Uterus (tissue), 4 donors: Measurements from ENCODE around the gene DMAP1. TPM values are rescaled to one million over a fixed set of nuclear protein-coding genes. Genes with fewer than 3 reads are reported as not detected.

ENCODE experiments used
- DNase-seq, 2 donors: peaks; one replicate each; pipeline ENCODE4 v3.0.0-alpha.2; 2019 to 2020
- H3K27ac ChIP-seq, 2 donors: fragments of 200-600 bp; sonication (generic); 1 replicate in 1 of 2; 2 replicates in 1 of 2; pipeline ENCODE4 v1.5.1; 2016 to 2018
- H3K27me3 ChIP-seq, 2 donors: fragments of 200-600 bp; sonication (generic); one replicate each; pipeline ENCODE4 v1.5.1; 2018 to 2019; ENCODE audit warnings: control low read depth in 1 of 2
- H3K36me3 ChIP-seq, 2 donors: fragments of 200-600 bp; sonication (generic); one replicate each; pipeline ENCODE4 v1.5.1; 2019; ENCODE audit warnings: control low read depth in 1 of 2
- H3K4me1 ChIP-seq, 2 donors: fragments of 200-600 bp; sonication (generic); one replicate each; pipeline ENCODE4 v1.5.1; 2018 to 2019; ENCODE audit warnings: control low read depth in 1 of 2
- H3K4me3 ChIP-seq, 2 donors: fragments of 200-600 bp; sonication (generic); 1 replicate in 1 of 2; 2 replicates in 1 of 2; pipeline ENCODE4 v1.5.1; 2018 to 2019; ENCODE audit warnings: mild to moderate bottlenecking in 1 of 2
- H3K9me3 ChIP-seq, 2 donors: fragments of 200-600 bp; sonication (generic); one replicate each; pipeline ENCODE4 v1.5.1; 2019; ENCODE audit warnings: control low read depth in 1 of 2
- CTCF ChIP-seq, 4 experiments: fragments of 200-600 bp in 2 of 4; fragments of 450-650 bp in 2 of 4; sonication (generic) in 2 of 4; IDR thresholded peaks; one replicate each; pipeline ENCODE4 v1.5.1; 2016 to 2019; ENCODE audit warnings: antibody characterized with exemption in 4 of 4, mild to moderate bottlenecking in 2 of 4, moderate library complexity in 1 of 4
- POLR2A ChIP-seq, 2 donors: fragments of 450-650 bp; IDR thresholded peaks; one replicate each; pipeline ENCODE4 v1.6.1; 2016; ENCODE audit warnings: antibody characterized with exemption in 2 of 2, mild to moderate bottlenecking in 1 of 2, moderate library complexity in 1 of 2
- intact Hi-C: fragments of 100-400 bp; cut with DNase I; formaldehyde crosslinking; loops from one replicate; pipeline ENCODE4 v1.15.1; 2023; ENCODE audit warnings: low total_unique reads
- small RNA-seq: library from RNA; depleted of rRNA; stranded (forward); fragments of <200 nt; gene quantifications from one replicate; pipeline ENCODE3, GENCODE V24; 2016
- total RNA-seq, 4 donors: library from RNA; depleted of rRNA in 3 of 4; stranded (reverse); fragments of >200 nt in 3 of 4; gene quantifications; one replicate each; pipeline versions ENCODE4 v1.1.0 to v1.2.4, GENCODE V29; 2014 to 2023
- donor health status: DM: yes; HTN: yes; CAD: no.

DMAP1 gene
- total RNA-seq, 4 donors from 2014 or later, result 11.0 to 46.0 (median 25.3) TPM

DNA sequence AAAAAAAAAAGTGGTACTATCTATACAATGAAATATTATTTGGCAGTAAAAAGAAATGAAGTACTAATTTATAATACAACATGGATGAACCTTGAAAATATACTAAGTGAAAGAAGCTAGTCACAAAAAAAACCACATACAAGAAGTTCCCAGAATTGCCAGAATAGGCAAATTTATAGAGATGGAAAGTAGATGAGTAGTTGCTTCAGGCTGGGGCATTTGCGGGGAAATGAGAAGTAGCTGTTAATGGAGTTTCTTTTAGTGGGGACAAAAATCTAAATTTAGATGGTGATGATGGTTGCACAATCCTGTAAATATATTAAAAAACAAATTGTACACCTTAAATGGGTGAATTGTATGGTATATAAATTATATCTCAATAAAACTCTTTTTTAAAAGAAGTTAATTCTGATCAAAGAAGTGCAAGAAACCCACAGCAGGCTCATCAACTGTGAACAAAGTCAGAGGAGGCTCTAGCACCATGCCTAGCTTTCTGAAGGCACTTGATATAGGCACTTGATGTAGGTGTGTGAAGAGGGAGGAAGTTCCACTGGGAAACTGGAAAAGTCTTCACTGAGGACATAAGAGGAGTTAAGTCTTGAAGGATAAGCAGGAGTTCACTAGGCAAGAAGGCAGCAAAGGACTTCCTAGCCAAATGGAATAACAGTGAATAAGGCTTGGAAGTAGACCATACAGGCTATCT, 52.5 kb downstream of the DMAP1 start:
- DNase-seq, result no peak
- H3K36me3 ChIP-seq, result no peaks in the 10 kb centered on the region
- no peaks in the 10 kb centered on the region for H3K4me1 ChIP-seq
- no peak overlapping the region for H3K4me3 ChIP-seq
- intact Hi-C loops, result no loop called here
- H3K27ac ChIP-seq, result no peak overlapping the region
- no peaks in the 10 kb centered on the region for H3K9me3 ChIP-seq
- TF ChIP-seq CTCF (IDR thresholded peaks at IDR 0.05) (no peak), POLR2A (IDR thresholded peaks at IDR 0.05) (no peak)
- no peaks in the 10 kb centered on the region for H3K27me3 ChIP-seq

- no peaks in the 10 kb centered on the region for H3K27me3 ChIP-seq
- H3K4me1 ChIP-seq, result no peaks in the 10 kb centered on the region
- no peaks in the 10 kb centered on the region for H3K36me3 ChIP-seq
- H3K4me3 ChIP-seq, result no peak overlapping the region
- intact Hi-C loops, result no loop called here
- no peak for DNase-seq
- no peak overlapping the region for H3K27ac ChIP-seq
- TF ChIP-seq CTCF (IDR thresholded peaks at IDR 0.05) (no peak), POLR2A (IDR thresholded peaks at IDR 0.05) (no peak)
- H3K9me3 ChIP-seq, result no peaks in the 10 kb centered on the region
Measured at GRCh38 chr1:44266400-44267344, 53.4 kb downstream of the DMAP1 start.

DNA sequence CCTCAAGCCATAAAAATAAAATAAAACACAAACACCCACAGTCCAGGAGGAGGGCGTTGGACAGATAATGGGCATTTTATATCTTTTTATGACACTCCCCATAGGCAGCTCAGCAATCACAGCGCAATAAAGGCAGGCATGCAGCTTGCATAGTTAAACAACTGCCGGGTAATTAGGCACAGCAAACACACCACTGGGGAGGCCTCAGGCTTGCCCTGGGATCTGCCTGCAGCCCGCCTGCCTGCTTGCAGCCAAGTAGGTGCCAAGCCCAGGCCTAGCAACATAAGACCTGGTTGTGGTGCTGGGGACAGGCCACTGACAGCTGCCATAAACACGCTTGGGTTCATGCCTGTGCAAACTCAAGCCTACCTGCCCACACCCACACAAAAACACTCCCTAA, 54.2 kb downstream of the DMAP1 start:
- no peak overlapping the region for H3K27ac ChIP-seq
- TF ChIP-seq CTCF (IDR thresholded peaks at IDR 0.05), result no peak
- no peak for TF ChIP-seq POLR2A (IDR thresholded peaks at IDR 0.05)
- H3K27me3 ChIP-seq, result no peaks in the 10 kb centered on the region
- intact Hi-C loops, result no loop called here
- no peak overlapping the region for H3K4me3 ChIP-seq
- H3K9me3 ChIP-seq, result no peaks in the 10 kb centered on the region
- no peak for DNase-seq
- no peaks in the 10 kb centered on the region for H3K4me1 ChIP-seq
- no peaks in the 10 kb centered on the region for H3K36me3 ChIP-seq

DNA sequence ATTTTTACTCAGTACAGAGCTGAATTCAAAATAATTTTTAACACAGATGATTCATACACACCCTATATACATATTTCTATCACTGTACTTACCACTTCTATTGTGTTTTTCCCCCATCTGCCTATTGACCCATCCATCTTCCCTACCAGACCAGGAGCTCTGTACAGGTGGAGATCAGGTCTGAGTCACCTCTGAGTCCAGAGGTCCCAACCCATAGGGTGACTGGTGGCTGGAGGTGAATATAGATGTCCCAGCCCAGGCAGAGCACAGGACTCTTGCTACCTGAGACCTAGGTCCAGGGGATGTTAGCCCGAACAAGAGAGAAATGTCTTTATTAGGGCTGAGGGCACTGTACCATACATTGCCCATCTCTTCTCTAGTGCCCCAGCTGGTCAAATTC, 54.8 kb downstream of the DMAP1 start:
- Histone ChIP-seq H3K27ac (no peak overlapping the region), H3K27me3 (no peaks in the 10 kb centered on the region), H3K4me1 (no peaks in the 10 kb centered on the region), H3K9me3 (no peaks in the 10 kb centered on the region), H3K4me3 (no peak overlapping the region), H3K36me3 (no peaks in the 10 kb centered on the region)
- TF ChIP-seq CTCF (IDR thresholded peaks at IDR 0.05) (no peak), POLR2A (IDR thresholded peaks at IDR 0.05) (no peak)
- intact Hi-C loops, result no loop called here
- DNase-seq, result no peak

Small RNA genes lying within 50 kb of the gene (small RNA-seq; reads per million reads assigned to genes)
- gene AL035417.1, result not detected

Other genes starting within 250 kb of the DMAP1 start
- gene DPH2, start 243.5 kb upstream of the DMAP1 start, total RNA-seq, result 10 to 100 TPM in 2 of 4 donors, 1 to 10 TPM in 2; 5.1 to 18.5 (median 12.3) TPM
- gene ATP6V0B, start 238.5 kb upstream of the DMAP1 start, total RNA-seq, result 100 to 1,000 TPM in 1 of 4 donors, 10 to 100 TPM in 3; 49.6 to 183 (median 65.4) TPM
- 10 to 100 TPM in 2 of 4 donors, 1 to 10 TPM in 2; 2.3 to 45.8 (median 18.5) TPM for gene B4GALT2, start 234.3 kb upstream of the DMAP1 start, total RNA-seq
- gene CCDC24, start 221.9 kb upstream of the DMAP1 start, total RNA-seq, result 10 to 100 TPM in 1 of 4 donors, 1 to 10 TPM in 2, not detected in 1; 3.1 to 10.6 (median 7.0) TPM
- 10 to 100 TPM in 2 of 4 donors, 1 to 10 TPM in 2; 4.6 to 30.9 (median 17.4) TPM for gene SLC6A9, start 182.0 kb upstream of the DMAP1 start, total RNA-seq
- gene KLF17, start 94.7 kb upstream of the DMAP1 start, total RNA-seq, result 1 to 10 TPM in 1 of 4 donors, under 1 TPM in 2, not detected in 1; 0.26 to 1.9 (median 0.58) TPM
- gene KLF18, start 71.8 kb upstream of the DMAP1 start, total RNA-seq, result not detected
- gene ERI3, start 141.8 kb downstream of the DMAP1 start, total RNA-seq, result 10 to 100 TPM in 3 of 4 donors, 1 to 10 TPM in 1; 9.5 to 58.2 (median 45.6) TPM
- gene RNF220, start 191.8 kb downstream of the DMAP1 start, total RNA-seq, result 10 to 100 TPM; 22.0 to 94.3 (median 49.4) TPM